Fibroblast of lung (primary cell): ENCODE results near the gene CNTNAP4. TPM values are rescaled to one million over a fixed set of nuclear protein-coding genes. Genes with fewer than 3 reads are reported as not detected.

ENCODE experiments used
- DNase-seq, 2 donors: peaks; one replicate each; pipeline versions ENCODE4 v3.0.0 to v3.0.0-alpha.2; 2010; ENCODE audit warnings: low read depth in 2 of 2
- H2AFZ ChIP-seq: 2 replicates; pipeline ENCODE4 v1.5.1; 2012; ENCODE audit warnings: low read length, control low read depth, inconsistent platforms
- H3K27ac ChIP-seq: 2 replicates; pipeline ENCODE4 v1.5.1; 2011; ENCODE audit warnings: low read length, control low read depth; ENCODE audit not compliant: insufficient read depth
- H3K27me3 ChIP-seq: 2 replicates; pipeline ENCODE4 v1.5.1; 2011; ENCODE audit warnings: mild to moderate bottlenecking, low read length; ENCODE audit not compliant: control insufficient read depth, insufficient read depth
- H3K36me3 ChIP-seq: 2 replicates; pipeline ENCODE4 v1.5.1; 2011; ENCODE audit warnings: low read length; ENCODE audit not compliant: control insufficient read depth, insufficient read depth
- H3K4me1 ChIP-seq: 2 replicates; pipeline ENCODE4 v1.5.1; 2011; ENCODE audit warnings: low read length; ENCODE audit not compliant: control insufficient read depth, insufficient read depth; ENCODE audit errors: extremely low read depth
- H3K4me2 ChIP-seq: 2 replicates; pipeline ENCODE4 v1.5.1; 2011; ENCODE audit warnings: low read length, control low read depth; ENCODE audit not compliant: insufficient read depth; ENCODE audit errors: extremely low read depth
- H3K4me3 ChIP-seq, 4 experiments: fragments of 200-600 bp in 1 of 4; sonication (generic) in 1 of 4; replicated peaks in 1 of 4; 2 replicates each; pipeline ENCODE4 v1.5.1; 2011 to 2016; ENCODE audit warnings: low read length in 4 of 4, low read depth in 3 of 4, mild to moderate bottlenecking in 3 of 4, control low read depth in 2 of 4, inconsistent platforms in 1 of 4, mixed read lengths in 1 of 4; ENCODE audit not compliant: insufficient read depth in 1 of 4; ENCODE audit errors: control extremely low read depth in 1 of 4
- H3K79me2 ChIP-seq: 2 replicates; pipeline ENCODE4 v1.5.1; 2012; ENCODE audit warnings: mild to moderate bottlenecking, low read length, inconsistent platforms; ENCODE audit not compliant: control insufficient read depth, insufficient read depth
- H3K9ac ChIP-seq: 2 replicates; pipeline ENCODE4 v1.5.1; 2011; ENCODE audit warnings: mild to moderate bottlenecking, low read length, control low read depth; ENCODE audit not compliant: insufficient read depth
- H3K9me3 ChIP-seq: 2 replicates; pipeline ENCODE4 v1.5.1; 2012; ENCODE audit warnings: low read depth, low read length; ENCODE audit not compliant: control insufficient read depth, insufficient read depth
- H4K20me1 ChIP-seq: 2 replicates; pipeline ENCODE4 v1.5.1; 2011; ENCODE audit warnings: low read length; ENCODE audit not compliant: control insufficient read depth, insufficient read depth; ENCODE audit errors: extremely low read depth
- CTCF ChIP-seq, 2 donors: IDR thresholded peaks in 1 of 2; conservative IDR thresholded peaks in 1 of 2; 1 replicate in 1 of 2; 2 replicates in 1 of 2; pipeline ENCODE4 v1.5.1; 2011 to 2012; ENCODE audit warnings: low read length in 2 of 2, control low read depth in 1 of 2, inconsistent platforms in 1 of 2, low read depth in 1 of 2, mild to moderate bottlenecking in 1 of 2
- EZH2 ChIP-seq: IDR thresholded peaks from 2 replicates; pipeline ENCODE4 v1.5.1; 2012; ENCODE audit warnings: low read length, control low read depth, mild to moderate bottlenecking; ENCODE audit errors: missing control alignments
- polyA plus RNA-seq, 2 donors: library from polyadenylated mRNA; depleted of rRNA in 1 of 2; stranded (reverse) in 1 of 2; unstranded in 1 of 2; fragments of >200 nt; gene quantifications; 2 replicates each; pipeline ENCODE4 v1.2.1, GENCODE V29; 2011 to 2012; ENCODE audit warnings: missing spikeins in 1 of 2
- total RNA-seq: library from RNA; depleted of rRNA; stranded (reverse); fragments of >200 nt; gene quantifications from 2 replicates; pipeline ENCODE4 v1.2.1, GENCODE V29; 2014

CNTNAP4 gene
- total and polyA plus RNA-seq, 2 donors (not counting 1 experiment from before 2014, with no cell fraction given): not detected

DNA sequence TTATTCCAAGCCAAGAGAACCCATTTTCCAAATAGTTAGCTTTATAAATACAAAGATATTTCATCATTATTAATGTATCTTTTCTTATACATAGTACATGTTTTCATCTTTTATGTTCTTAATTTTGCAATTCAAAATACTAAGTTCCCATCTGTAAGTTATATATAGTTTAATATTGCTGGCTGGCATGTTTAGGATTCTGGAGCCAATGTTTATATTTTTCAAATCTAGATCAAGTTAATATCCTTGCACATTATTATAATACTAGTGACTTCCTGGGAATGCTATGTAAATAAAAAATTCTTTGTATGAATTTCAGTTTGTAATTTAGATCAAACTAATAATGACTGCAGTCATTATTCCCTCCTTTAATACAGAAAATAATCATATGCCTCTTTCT, 189.7 kb downstream of the CNTNAP4 start:
- Histone ChIP-seq H3K9ac (no peak overlapping the region), H4K20me1 (no peaks in the 10 kb centered on the region), H3K27me3 (no peaks in the 10 kb centered on the region), H3K4me1 (no peaks in the 10 kb centered on the region), H2AFZ (no peak overlapping the region), H3K79me2 (no peaks in the 10 kb centered on the region), H3K9me3 (no peaks in the 10 kb centered on the region), H3K4me3 (no peak overlapping the region), H3K36me3 (no peaks in the 10 kb centered on the region), H3K4me2 (no peak overlapping the region), H3K27ac (no peak overlapping the region)
- DNase-seq: no peak
- no peak for TF ChIP-seq CTCF (conservative IDR thresholded peaks at IDR 0.05 in 1 of 2, IDR thresholded peaks at IDR 0.05 in 1 of 2; ENCODE audit: low read depth in 1 of 2, low read length in 2 of 2)
- no peak for TF ChIP-seq EZH2

- H2AFZ ChIP-seq: no peak overlapping the region
- no peaks in the 10 kb centered on the region for H4K20me1 ChIP-seq
- H3K79me2 ChIP-seq: no peaks in the 10 kb centered on the region
- H3K9ac ChIP-seq: no peak overlapping the region
- DNase-seq: no peak
- no peaks in the 10 kb centered on the region for H3K4me1 ChIP-seq
- H3K4me2 ChIP-seq: no peak overlapping the region
- H3K27me3 ChIP-seq: no peaks in the 10 kb centered on the region
- H3K9me3 ChIP-seq: no peaks in the 10 kb centered on the region
- H3K27ac ChIP-seq: no peak overlapping the region
- H3K36me3 ChIP-seq: no peaks in the 10 kb centered on the region
- TF ChIP-seq EZH2 (no peak), CTCF (conservative IDR thresholded peaks at IDR 0.05 in 1 of 2, IDR thresholded peaks at IDR 0.05 in 1 of 2; ENCODE audit: low read depth in 1 of 2, low read length in 2 of 2) (no peak)
- H3K4me3 ChIP-seq: no peak overlapping the region
Observed at GRCh38 chr16:76474048-76474447, 196.8 kb downstream of the CNTNAP4 start.

GRCh38 chr16:76478105-76478504, 200.9 kb downstream of the CNTNAP4 start:
- H2AFZ ChIP-seq: no peak overlapping the region
- DNase-seq: no peak
- H4K20me1 ChIP-seq: no peaks in the 10 kb centered on the region
- no peak overlapping the region for H3K27ac ChIP-seq
- no peak overlapping the region for H3K4me2 ChIP-seq
- no peaks in the 10 kb centered on the region for H3K9me3 ChIP-seq
- no peak overlapping the region for H3K9ac ChIP-seq
- H3K4me3 ChIP-seq: no peak overlapping the region
- no peaks in the 10 kb centered on the region for H3K36me3 ChIP-seq
- no peaks in the 10 kb centered on the region for H3K27me3 ChIP-seq
- H3K4me1 ChIP-seq: no peaks in the 10 kb centered on the region
- no peak for TF ChIP-seq EZH2
- no peak for TF ChIP-seq CTCF (conservative IDR thresholded peaks at IDR 0.05 in 1 of 2, IDR thresholded peaks at IDR 0.05 in 1 of 2; ENCODE audit: low read depth in 1 of 2, low read length in 2 of 2)
- H3K79me2 ChIP-seq: no peaks in the 10 kb centered on the region
